HepG2 (cell line): ENCODE results near the gene PDE8B.

Experiments
- ATF6 ChIP-seq: sonication (generic); formaldehyde crosslinking; conservative IDR thresholded peaks from 2 replicates; pipeline ENCODE4 v1.4.0; 2020; ENCODE audit warnings: missing genetic modification reagents
- MTA3 ChIP-seq: sonication (generic); formaldehyde crosslinking; IDR thresholded peaks from 2 replicates; pipeline ENCODE4 v1.4.0; 2020; ENCODE audit warnings: missing genetic modification reagents
- MYC ChIP-seq: sonication (generic); formaldehyde crosslinking; IDR thresholded peaks from 2 replicates; pipeline ENCODE4 v1.9.0; 2021; ENCODE audit warnings: missing genetic modification reagents, borderline replicate concordance
- ZNF10 ChIP-seq: sonication (generic); formaldehyde crosslinking; IDR thresholded peaks from 2 replicates; pipeline ENCODE4 v1.4.0; 2020; ENCODE audit warnings: mild to moderate bottlenecking, low read depth, missing genetic modification reagents, borderline replicate concordance

- TF ChIP-seq ZNF10 (CRISPR knock-in tag) (no peak), MYC (CRISPR knock-in tag) (no peak), MTA3 (CRISPR knock-in tag) (no peak), ATF6 (CRISPR knock-in tag) (no peak)
Measured at GRCh38 chr5:77356740-77357139, 146.3 kb downstream of the PDE8B start.
